ENCODE data around the gene TRERF1.

Gene TRERF1

GRCh38 chr6:42179261-42179944 is 272.3 kb downstream of the TRERF1 start:
- DNase-seq, result no peak

- DNase-seq, result no peak
Measured at GRCh38 chr6:42177514-42178364, 274.0 kb downstream of the TRERF1 start.

- no peak for DNase-seq
Measured at GRCh38 chr6:42176981-42177380, 274.7 kb downstream of the TRERF1 start.

- no peak for DNase-seq
Measured at GRCh38 chr6:42175860-42176259, 275.9 kb downstream of the TRERF1 start.
